ENCODE data around the gene P2RX5. TPM values are rescaled to one million over a fixed set of nuclear protein-coding genes. Genes with fewer than 3 reads are reported as not detected.

Gene P2RX5
- total and polyA plus RNA-seq, 10 of the 15 experiments (the other 5 are each of a cell fraction or from before 2014, with no cell fraction given), result 6.9 to 28.8 (median 19.5) TPM

GRCh38 chr17:3710951-3711383 is 15.0 kb upstream of the P2RX5 start (continued):
- TF ChIP-seq USF2 (IDR thresholded peaks at IDR 0.05; ENCODE audit: borderline replicate concordance, low read depth, low read length), result no peak
- TF ChIP-seq CHD2 (IDR thresholded peaks at IDR 0.05; ENCODE audit: borderline replicate concordance, low read depth, low read length), result peak; percentile 65; the same call in 1 of the 2 replicates
- TF ChIP-seq WRNIP1 (IDR thresholded peaks at IDR 0.05; ENCODE audit: borderline replicate concordance, low read depth, low read length), result no peak
- TF ChIP-seq SP1 (IDR thresholded peaks at IDR 0.05; ENCODE audit: low read depth, low read length), result peak; percentile 47
- TF ChIP-seq KAT2A (conservative IDR thresholded peaks at IDR 0.05; ENCODE audit: control insufficient read depth, low read depth, low read length), result no peak
- peak; percentile 94 for TF ChIP-seq SPI1 (IDR thresholded peaks at IDR 0.05; ENCODE audit: borderline replicate concordance, insufficient read depth, low read depth, low read length)
- no peak for TF ChIP-seq ZZZ3 (IDR thresholded peaks at IDR 0.05; ENCODE audit: control insufficient read depth, insufficient read length, low read depth)
- no peak for TF ChIP-seq BRCA1 (IDR thresholded peaks at IDR 0.05; ENCODE audit: low read depth, low read length)
- TF ChIP-seq RELB (IDR thresholded peaks at IDR 0.05; ENCODE audit: low read depth), result peak; percentile 98
- TF ChIP-seq MYB (IDR thresholded peaks at IDR 0.05; ENCODE audit: borderline replicate concordance, low read depth, low read length), result no peak
- no peak for TF ChIP-seq SREBF1 (IDR thresholded peaks at IDR 0.05; ENCODE audit: low read length)
- peak; percentile 95 for TF ChIP-seq ZNF384 (IDR thresholded peaks at IDR 0.05; ENCODE audit: borderline replicate concordance, low read depth, low read length)
- no peak for TF ChIP-seq POLR2AphosphoS5 (IDR thresholded peaks at IDR 0.05; ENCODE audit: low read length)
- no peak for TF ChIP-seq JUND (IDR thresholded peaks at IDR 0.05; ENCODE audit: low read depth, low read length)
- TF ChIP-seq MEF2A (IDR thresholded peaks at IDR 0.05; ENCODE audit: insufficient read depth, low read depth, low read length), result peak; percentile 63; the same call in 1 of the 2 replicates
- TF ChIP-seq POLR2AphosphoS2 (IDR thresholded peaks at IDR 0.05; ENCODE audit: low read depth, low read length), result no peak
- TF ChIP-seq TCF12 (IDR thresholded peaks at IDR 0.05; ENCODE audit: low read depth, low read length), result peak; percentile 84; the same call in 1 of the 2 replicates
- TF ChIP-seq ZBED1 (IDR thresholded peaks at IDR 0.05; ENCODE audit: borderline replicate concordance), result no peak; the same call in 1 of the 2 replicates
- TF ChIP-seq NR2F1 (conservative IDR thresholded peaks at IDR 0.05), result peak; percentile 96
- TF ChIP-seq EP300 (IDR thresholded peaks at IDR 0.05; ENCODE audit: borderline replicate concordance in 1 of 2, control insufficient read depth in 1 of 2, low read depth in 2 of 2, low read length in 2 of 2), result peak; percentile 70 to 94; a peak in 3 of 4 replicates
- peak in 1 of 2 experiments; percentile 77; a peak in 1 of 4 replicates for TF ChIP-seq CEBPB (IDR thresholded peaks at IDR 0.05; ENCODE audit: borderline replicate concordance in 1 of 2, low read depth in 2 of 2, low read length in 2 of 2)
- TF ChIP-seq ZNF687 (IDR thresholded peaks at IDR 0.05), result peak; percentile 96
- peak; percentile 95 for TF ChIP-seq EED (IDR thresholded peaks at IDR 0.05; ENCODE audit: low read depth)
- TF ChIP-seq TCF7 (IDR thresholded peaks at IDR 0.05; ENCODE audit: borderline replicate concordance), result no peak
- TF ChIP-seq SMAD1 (IDR thresholded peaks at IDR 0.05; ENCODE audit: low read depth, partially characterized antibody), result peak; percentile 69
- TF ChIP-seq ASH2L (IDR thresholded peaks at IDR 0.05; ENCODE audit: borderline replicate concordance, low read depth), result no peak
